DND-41 (cell line): Measurements from ENCODE around the gene PSORS1C1.

Source experiments
- ATAC-seq: fragments of 200-7000 bp; cut with Tn5 transposase; 3 replicates; pipeline ENCODE4 v1.9.1; 2021; ENCODE audit warnings: low read depth; ENCODE audit not compliant: insufficient read depth
- DNase-seq: peaks from one replicate; pipeline ENCODE4 v3.0.0-alpha.2; 2020
- H2AFZ ChIP-seq: 2 replicates; pipeline ENCODE4 v1.6.0; 2012; ENCODE audit warnings: low read depth, low read length
- H3K27ac ChIP-seq: 2 replicates; pipeline ENCODE4 v1.5.1; 2012; ENCODE audit warnings: low read length, inconsistent platforms
- H3K27me3 ChIP-seq: fragments of 200-600 bp; sonication (generic); 2 replicates; pipeline ENCODE4 v1.6.0; 2012; ENCODE audit warnings: low read length, mild to moderate bottlenecking, inconsistent platforms; ENCODE audit not compliant: insufficient read depth, poor library complexity
- H3K36me3 ChIP-seq: 2 replicates; pipeline ENCODE4 v1.5.1; 2012; ENCODE audit warnings: low read length, inconsistent platforms; ENCODE audit not compliant: insufficient read depth
- H3K4me1 ChIP-seq: 2 replicates; pipeline ENCODE4 v1.5.1; 2012; ENCODE audit warnings: mild to moderate bottlenecking, low read length; ENCODE audit not compliant: insufficient read depth
- H3K4me2 ChIP-seq: 2 replicates; pipeline ENCODE4 v1.6.0; 2012; ENCODE audit warnings: mild to moderate bottlenecking, moderate library complexity, low read length, inconsistent platforms; ENCODE audit not compliant: insufficient read depth
- H3K4me3 ChIP-seq, 2 experiments: fragments of 200-600 bp in 1 of 2; shearing (Covaris generic) in 1 of 2; 2 replicates each; pipeline ENCODE4 v1.5.1; 2012 to 2016; ENCODE audit warnings: inconsistent platforms in 2 of 2, low read length in 2 of 2, mild to moderate bottlenecking in 2 of 2, low read depth in 1 of 2, moderate library complexity in 1 of 2
- H3K79me2 ChIP-seq: 2 replicates; pipeline ENCODE4 v1.6.0; 2012; ENCODE audit warnings: low read length, inconsistent platforms; ENCODE audit not compliant: insufficient read depth
- H3K9ac ChIP-seq: 2 replicates; pipeline ENCODE4 v1.6.0; 2012; ENCODE audit warnings: low read depth, mild to moderate bottlenecking, inconsistent platforms, low read length, moderate library complexity
- H3K9me3 ChIP-seq: 2 replicates; pipeline ENCODE4 v1.5.1; 2012; ENCODE audit warnings: low read length, moderate library complexity, mild to moderate bottlenecking, inconsistent platforms; ENCODE audit not compliant: insufficient read depth, severe bottlenecking
- H4K20me1 ChIP-seq: 2 replicates; pipeline ENCODE4 v1.6.0; 2012; ENCODE audit warnings: low read length; ENCODE audit not compliant: insufficient read depth
- EZH2 ChIP-seq: IDR thresholded peaks from 3 replicates; pipeline ENCODE4 v1.6.1; 2012; ENCODE audit warnings: borderline replicate concordance, low read depth, mild to moderate bottlenecking, moderate library complexity, low read length, inconsistent platforms; ENCODE audit not compliant: severe bottlenecking
- TF ChIP-seq, protein P1 (sequence below): IDR thresholded peaks from 2 replicates; pipeline ENCODE4 v1.5.1; 2012; ENCODE audit warnings: borderline replicate concordance, low read length, moderate library complexity, mild to moderate bottlenecking; ENCODE audit not compliant: poor library complexity, severe bottlenecking; ENCODE audit errors: extremely low read depth

Gene PSORS1C1

DNA sequence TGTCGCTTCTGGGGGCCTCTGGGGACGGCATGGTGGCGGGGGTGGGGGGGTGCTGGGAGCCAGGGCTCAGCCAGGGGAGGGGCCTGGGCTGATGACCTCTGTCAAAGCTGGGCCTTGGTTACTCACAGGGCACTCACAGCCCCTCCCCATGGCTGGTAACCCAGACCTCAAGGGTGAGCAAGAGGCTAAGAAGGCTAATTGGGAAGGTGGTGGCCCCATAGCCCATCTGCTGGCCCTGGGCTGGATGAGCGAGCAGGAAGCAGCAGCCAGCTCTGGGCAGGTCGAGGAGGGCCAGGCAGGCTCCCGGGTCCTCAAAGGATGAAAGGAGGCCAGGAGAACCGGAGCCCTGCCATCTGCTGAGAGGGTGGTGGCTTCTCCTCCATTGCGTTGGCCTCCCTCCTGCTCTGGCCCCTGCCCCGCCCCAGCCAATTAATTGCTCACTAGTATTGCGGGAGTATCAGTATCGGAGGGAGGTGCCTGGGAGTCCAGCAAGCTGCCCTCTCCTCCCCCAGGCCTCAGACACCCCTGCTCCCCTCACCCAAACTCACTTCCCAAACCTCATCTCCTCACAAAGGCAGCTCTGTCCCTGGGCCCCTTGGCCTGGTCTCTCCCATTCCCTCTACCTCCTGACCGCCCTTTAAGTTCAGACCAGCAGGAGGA lies 6.7 kb downstream of the PSORS1C1 start:
- H2AFZ ChIP-seq = no peak overlapping the region
- H4K20me1 ChIP-seq = no peaks in the 10 kb centered on the region
- no peak overlapping the region for H3K4me2 ChIP-seq
- no peaks in the 10 kb centered on the region for H3K9me3 ChIP-seq
- H3K4me3 ChIP-seq = no peak overlapping the region
- H3K36me3 ChIP-seq = no peaks in the 10 kb centered on the region
- no peak for DNase-seq
- no peak overlapping the region for H3K27ac ChIP-seq
- no peak for ATAC-seq
- TF ChIP-seq EZH2 = no peak
- TF ChIP-seq, protein P1, sequence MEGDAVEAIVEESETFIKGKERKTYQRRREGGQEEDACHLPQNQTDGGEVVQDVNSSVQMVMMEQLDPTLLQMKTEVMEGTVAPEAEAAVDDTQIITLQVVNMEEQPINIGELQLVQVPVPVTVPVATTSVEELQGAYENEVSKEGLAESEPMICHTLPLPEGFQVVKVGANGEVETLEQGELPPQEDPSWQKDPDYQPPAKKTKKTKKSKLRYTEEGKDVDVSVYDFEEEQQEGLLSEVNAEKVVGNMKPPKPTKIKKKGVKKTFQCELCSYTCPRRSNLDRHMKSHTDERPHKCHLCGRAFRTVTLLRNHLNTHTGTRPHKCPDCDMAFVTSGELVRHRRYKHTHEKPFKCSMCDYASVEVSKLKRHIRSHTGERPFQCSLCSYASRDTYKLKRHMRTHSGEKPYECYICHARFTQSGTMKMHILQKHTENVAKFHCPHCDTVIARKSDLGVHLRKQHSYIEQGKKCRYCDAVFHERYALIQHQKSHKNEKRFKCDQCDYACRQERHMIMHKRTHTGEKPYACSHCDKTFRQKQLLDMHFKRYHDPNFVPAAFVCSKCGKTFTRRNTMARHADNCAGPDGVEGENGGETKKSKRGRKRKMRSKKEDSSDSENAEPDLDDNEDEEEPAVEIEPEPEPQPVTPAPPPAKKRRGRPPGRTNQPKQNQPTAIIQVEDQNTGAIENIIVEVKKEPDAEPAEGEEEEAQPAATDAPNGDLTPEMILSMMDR = no peak
- no peaks in the 10 kb centered on the region for H3K4me1 ChIP-seq
- H3K9ac ChIP-seq = no peak overlapping the region
- peaks cover 26% of the 10 kb centered on the region for H3K27me3 ChIP-seq
- no peaks in the 10 kb centered on the region for H3K79me2 ChIP-seq

DNA sequence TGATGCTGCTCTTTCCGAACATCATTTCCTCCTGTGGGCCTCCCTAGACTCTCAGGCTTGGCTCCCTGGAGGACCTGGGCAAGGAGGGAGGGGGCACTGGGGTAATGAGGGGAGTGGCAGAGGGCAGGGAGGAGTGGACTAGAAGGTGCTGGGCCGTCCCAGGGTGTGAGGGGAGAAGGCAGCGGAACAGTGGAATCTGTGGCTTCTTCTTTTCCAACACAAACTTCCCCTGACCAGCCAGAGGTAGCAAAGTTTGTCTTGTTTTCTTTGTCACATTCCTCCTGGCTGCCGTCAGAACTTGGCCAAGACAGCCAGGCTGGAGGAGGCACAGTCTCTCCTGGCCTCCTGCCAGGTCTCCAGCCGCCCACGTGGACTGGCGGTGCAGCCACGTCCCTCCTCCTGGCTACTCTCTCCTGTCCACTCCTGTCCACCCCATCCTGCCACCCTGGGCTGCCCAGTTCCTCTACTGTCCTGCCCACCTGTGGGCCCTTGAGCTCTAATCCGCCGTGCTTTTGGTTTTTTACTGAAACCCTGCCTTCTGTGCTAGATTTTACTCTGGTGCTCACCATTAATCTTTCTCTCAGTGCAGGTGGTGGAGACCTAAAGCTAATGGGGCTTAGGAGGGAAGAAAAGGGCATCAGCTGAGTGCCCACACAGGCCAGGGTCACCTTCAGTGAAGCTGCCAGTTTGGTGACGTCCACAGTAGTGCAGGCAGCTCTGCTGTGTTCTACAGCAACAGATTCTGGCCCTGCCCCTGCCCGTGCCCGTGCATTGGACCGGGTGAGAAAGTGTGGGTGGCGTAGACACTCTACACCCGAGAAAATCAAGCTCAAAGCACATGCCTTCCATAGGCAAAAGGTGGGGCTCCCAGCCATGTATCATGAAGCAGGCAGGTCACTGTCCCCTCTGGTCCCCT lies 8.4 kb downstream of the PSORS1C1 start:
- DNase-seq (no peak), ATAC-seq (no peak)
- Histone ChIP-seq H3K79me2 (no peaks in the 10 kb centered on the region), H2AFZ (no peak overlapping the region), H3K27me3 (peaks cover 16% of the 10 kb centered on the region), H3K27ac (no peak overlapping the region), H3K4me1 (no peaks in the 10 kb centered on the region), H3K36me3 (no peaks in the 10 kb centered on the region), H3K9ac (no peak overlapping the region), H3K9me3 (no peaks in the 10 kb centered on the region), H3K4me3 (no peak overlapping the region), H4K20me1 (no peaks in the 10 kb centered on the region), H3K4me2 (no peak overlapping the region)
- TF ChIP-seq, protein P1 = no peak
- TF ChIP-seq EZH2 = no peak

DNA sequence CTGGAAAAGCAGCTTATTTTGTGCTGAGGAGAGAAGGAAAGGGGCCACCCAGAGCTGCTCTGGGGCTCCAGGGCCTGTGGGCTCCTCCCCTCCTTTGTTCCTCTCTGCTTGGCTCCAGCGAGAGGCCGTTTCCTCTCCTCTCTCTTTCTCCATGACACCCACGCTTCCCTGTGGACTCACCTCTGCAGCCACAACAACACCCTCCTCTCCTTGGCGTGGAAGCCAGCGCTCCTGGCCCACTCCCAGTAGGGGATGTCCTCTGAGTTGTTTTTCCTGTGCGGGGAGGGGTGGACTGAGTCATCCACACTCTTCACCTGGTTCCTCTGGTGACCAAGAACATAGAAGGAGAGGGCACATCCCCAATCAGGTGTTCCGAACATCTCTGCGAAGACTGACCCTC lies 10.6 kb downstream of the PSORS1C1 start:
- H3K36me3 ChIP-seq = no peaks in the 10 kb centered on the region
- DNase-seq (no peak), ATAC-seq (no peak)
- no peak overlapping the region for H3K4me2 ChIP-seq
- H3K4me3 ChIP-seq = no peak overlapping the region
- H2AFZ ChIP-seq = no peak overlapping the region
- H3K27ac ChIP-seq = no peak overlapping the region
- no peaks in the 10 kb centered on the region for H3K79me2 ChIP-seq
- no peaks in the 10 kb centered on the region for H4K20me1 ChIP-seq
- no peak overlapping the region for H3K9ac ChIP-seq
- no peaks in the 10 kb centered on the region for H3K9me3 ChIP-seq
- H3K27me3 ChIP-seq = peaks cover 12% of the 10 kb centered on the region
- H3K4me1 ChIP-seq = no peaks in the 10 kb centered on the region
- TF ChIP-seq, protein P1 = no peak
- no peak for TF ChIP-seq EZH2
